Anterior cingulate cortex (tissue), 58 donors: ENCODE results near the gene FGFBP1.

Source experiments
- DNase-seq, 58 donors: peaks; one replicate each; lab custom pipeline; 2025; lab: John Stamatoyannopoulos, UW

The FGFBP1 gene

DNA sequence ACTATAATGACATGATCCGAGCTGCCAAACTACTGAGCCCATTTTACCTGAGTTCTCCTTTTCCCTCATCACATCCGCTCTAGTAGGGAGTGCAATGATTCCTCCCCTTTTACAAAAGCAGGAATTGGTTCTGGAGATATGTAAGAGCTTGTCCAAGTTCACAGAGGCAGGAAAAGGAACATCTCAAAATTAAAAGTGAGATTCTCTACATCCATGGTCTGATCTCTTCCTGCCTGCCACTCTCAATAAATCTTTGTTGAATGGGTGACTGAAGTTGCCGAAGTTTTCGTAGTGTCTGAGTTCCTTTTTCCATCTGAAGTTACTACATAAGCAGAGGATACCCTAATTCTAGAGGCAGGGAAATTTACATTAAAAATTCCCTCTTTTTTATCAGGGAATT is at the start of gene FGFBP1:
TSS of gene FGFBP1 (minus strand) at position 101 of the 400 bp plus-strand sequence. CDS start 2,108 bp downstream, outside the sequence.
- DNase-seq = no peak

DNA sequence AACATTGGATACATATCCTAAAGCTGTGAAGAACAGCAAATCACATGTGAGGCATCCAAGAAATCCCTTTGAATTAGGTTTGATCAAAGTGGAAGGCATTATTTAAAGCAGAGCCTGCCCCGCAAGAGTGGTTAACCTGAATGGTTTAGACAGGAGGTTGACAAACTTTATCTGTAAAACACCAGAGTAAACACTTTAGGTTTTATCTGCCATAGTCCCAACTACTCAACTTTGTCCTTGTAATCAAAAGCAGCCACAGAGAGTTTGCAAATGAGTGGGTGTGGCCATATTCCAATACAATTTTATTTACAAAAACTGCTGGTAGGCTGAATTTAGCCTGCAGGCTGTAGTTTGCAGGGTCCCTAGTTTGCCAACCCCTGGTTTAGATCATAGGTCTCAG is 49.7 kb upstream of the FGFBP1 start:
- no peak for DNase-seq

DNA sequence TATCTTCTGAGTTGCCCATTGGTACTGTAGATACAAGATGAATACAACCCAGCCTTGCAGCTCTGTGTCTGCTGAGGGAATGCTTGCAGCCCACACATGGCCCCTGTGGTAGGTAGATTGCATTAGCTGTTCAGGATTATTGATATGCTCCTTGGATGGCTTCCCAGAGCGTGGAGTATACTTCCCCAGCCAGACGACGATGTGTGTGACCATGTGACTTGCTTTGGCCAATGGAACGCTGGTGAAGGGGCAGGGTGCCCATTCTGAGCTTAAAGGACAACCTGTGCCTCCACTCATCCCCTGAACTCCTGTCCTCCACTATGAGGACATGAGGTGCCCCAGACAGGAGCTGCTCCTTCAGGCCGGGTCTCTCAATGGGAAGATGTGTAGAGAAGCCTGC is 48.4 kb upstream of the FGFBP1 start:
- DNase-seq = no peak

DNA sequence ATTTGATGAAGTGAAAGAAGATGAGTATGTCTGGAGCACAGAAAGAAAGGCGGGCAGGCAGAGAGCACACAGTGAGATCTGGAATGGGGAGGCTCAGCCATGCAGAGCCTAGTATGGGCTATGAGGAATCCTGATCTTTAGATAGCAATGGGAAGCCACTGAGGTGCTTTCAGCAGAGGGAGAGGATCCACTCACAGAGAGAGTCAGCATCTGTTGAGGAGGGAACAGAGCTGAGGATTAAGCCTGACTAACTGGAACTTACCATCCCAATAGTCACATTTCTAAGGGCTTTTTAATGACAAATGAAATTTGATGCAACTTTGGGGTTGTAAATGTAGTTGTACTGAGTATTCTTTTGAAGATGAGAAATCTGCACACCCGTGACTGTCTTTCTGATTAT is 45.1 kb upstream of the FGFBP1 start:
- DNase-seq = no peak

DNA sequence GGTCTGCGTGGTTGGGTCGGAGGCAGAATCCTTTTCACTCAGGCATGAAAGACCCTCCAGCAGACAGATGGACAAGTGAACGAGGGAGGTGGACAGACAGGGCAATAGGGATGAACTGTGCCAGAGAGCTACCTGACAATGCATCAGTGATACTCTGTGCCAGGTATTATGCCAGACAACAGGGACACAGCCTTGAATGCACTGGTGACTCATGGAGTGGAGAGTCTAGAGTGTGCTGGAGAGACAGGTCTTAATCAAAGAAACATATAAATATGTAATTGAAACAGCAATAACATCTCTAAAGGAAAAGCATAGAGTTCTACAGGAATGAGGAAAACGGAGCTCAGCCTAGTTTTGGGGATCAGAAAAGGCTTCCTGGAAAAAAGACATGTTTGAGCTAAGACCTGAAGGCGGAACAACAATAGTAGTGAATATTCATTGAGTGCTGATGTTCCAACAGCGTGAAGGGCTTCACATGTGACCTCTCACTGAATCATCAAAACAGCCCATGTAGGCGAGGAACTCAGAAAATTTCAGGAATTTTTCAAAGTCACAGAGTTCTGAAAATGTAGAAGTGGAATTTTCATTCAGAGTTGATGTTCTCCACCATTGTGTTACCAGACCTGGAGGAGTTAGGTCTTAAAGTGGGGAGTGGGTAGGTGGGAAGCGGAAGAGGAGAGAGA is 44.4 kb upstream of the FGFBP1 start:
- DNase-seq = no peak

DNA sequence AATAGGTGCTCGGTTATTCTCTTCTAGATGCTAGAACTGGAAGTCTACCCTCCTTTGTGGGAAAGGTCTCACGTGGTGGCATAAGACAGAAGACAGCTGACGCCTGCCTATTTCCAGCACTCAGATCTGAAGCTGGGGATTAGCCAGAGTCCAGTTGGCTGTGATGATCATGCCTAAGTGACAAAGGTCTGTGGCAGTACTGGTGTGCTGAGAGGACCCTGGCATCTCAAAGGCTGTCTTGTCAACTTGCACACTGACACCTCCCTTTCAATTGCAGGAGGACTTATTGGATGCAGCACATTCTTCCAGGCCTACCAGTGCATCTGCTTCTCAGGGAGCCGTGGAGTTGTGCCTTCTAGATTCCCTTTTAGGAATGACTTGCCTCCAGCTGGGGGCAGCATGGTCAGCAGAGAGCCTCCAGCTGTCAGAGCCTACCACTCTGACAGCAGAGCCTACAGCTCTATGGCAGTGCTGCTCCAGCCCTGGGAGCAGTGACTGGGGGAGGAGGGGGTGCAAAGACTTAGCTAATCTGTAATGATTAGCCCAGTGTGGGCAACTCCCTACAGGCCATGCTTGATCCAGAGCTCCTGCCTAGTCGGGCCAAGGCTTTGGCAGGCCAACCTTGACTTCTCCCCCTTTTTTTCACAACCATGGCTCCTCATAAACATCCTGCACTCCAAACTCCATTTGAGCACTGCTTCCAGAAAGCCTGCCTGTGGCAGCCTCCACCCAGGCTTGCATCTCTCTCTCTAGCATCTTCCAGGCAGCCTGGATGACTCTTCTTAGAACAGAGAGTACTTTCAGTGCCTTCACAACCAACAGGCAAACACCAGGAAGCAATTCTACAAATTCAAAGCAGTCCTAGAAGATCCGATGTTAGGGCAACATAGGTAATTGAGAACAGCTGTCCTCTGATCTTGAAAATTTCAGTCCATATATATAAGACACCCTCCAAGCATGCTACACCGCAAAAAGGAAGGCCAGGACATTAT is 38.2 kb upstream of the FGFBP1 start:
- DNase-seq = no peak

DNA sequence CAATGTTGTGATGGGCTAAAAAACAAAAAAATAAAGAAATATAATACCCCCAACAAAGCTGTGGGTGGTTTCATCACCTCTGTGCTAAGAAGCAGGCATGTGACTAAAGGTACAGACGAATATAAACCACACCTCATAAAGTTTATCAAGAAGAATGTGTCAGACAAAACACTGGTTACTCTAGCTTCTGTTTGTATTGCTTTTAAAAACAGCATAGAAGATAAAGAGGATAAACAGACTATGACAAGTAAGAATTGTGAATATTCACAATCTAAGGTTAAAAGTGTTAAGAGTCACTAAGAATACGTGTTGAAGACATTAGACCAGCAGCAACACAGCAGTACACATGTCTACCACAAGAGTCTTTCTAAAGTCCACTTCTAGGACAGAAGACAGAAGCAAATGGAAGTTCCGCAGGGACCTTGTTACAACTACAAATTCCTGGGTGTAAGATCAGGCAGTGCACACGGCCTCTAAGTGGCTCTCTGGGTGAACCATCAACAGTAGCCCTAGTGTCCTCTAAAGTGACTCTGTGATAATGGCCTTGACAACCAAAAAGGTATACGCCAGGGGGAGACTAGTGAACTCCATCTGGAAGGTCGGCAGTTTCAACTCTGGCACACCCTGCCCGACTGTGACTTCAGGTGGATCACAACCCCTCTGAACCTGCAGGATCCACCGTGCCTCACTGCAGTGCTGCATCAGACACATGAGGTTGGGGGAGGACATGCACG is 32.7 kb upstream of the FGFBP1 start:
- no peak for DNase-seq

DNA sequence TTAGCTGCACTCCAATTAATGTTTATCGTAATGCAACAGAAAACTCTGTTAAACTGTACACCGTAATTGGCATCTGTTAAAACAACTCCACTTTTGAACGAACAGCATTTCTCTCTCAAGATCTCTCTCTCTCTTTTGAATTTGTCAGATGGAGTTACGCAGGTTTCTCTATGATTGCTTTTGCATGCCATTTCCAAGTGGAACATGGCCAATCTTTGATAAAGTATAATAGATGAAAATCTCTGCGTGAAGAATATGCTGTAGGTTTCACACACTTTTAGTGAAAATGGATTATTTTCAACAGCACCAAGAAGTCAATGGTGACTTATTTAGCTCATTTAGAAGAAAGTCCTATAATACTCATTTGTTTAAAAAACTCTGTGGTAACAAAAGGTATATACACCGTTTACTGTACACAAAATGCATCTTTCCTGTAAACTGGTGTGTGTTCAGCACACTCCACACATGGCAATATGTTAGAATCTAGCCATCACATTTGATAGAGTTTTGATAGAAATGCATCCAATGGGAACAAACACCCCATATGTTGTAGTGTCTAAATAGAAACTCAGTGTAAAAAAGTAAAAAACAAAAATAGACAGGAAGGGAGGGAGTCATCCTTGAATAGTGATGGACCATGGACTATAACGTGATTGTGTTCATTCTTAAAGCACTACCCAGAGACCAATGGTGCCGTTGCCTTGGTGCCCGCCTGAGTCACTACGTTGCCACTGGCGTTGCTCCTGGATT is 30.2 kb upstream of the FGFBP1 start:
- DNase-seq = no peak

DNA sequence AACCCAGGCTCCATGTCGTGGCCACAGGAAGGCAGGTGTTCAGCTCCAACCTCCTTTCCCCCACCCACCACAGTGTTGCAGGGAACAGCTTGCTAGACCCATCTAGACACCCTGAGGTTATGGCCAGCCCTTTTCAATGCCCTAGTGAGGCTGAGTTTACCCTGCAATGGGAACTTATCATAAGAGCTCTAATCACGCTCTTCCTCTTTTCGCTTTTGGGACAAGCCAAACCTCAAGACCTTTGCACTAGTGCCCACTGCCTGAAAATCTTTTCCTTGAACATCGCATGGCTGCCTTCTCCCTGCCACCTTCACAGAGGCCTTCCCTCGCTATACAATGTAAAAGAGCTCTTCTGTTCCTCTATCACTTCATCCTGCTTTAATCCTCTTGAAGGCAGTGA is 26.8 kb upstream of the FGFBP1 start:
- DNase-seq = no peak

DNA sequence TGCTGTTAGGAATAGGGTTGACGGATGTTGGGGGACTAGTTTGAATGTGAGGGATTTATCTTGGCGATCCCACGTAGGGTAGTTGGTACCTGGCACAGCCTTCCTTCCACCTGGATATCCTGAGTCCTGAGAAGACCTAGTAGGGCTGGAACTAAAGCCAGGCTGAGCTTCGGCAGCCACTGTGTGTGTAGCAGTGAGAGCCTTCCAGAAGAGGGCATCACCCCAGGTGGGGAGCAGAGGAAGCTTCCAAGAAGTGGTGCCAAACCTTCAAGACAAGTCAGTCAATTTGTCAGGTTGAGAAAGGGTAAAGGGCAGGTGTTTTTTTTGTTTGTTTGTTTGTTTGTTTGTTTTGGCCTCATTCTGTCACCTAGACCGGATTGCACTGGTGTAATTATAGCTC is 25.6 kb upstream of the FGFBP1 start:
- DNase-seq = no peak

DNA sequence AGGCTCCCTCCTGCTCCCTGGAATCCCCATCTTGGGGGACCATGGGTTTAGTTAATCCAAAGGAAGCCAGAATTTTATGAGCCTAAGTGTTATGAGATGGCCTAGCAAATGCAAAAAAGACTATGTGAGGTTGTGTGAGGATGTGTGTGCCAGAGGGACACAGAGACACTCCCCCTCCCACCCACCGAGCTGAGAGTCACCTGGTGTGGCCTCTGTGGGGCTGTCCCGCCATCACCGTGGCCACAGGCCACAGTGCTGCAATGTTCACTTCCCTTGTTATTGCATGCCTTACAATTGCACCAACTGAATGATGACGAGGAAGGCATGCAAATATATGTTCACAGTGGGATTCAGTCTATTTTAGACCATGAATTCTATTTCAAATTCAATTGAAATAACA is 25.0 kb upstream of the FGFBP1 start:
- DNase-seq = no peak

DNA sequence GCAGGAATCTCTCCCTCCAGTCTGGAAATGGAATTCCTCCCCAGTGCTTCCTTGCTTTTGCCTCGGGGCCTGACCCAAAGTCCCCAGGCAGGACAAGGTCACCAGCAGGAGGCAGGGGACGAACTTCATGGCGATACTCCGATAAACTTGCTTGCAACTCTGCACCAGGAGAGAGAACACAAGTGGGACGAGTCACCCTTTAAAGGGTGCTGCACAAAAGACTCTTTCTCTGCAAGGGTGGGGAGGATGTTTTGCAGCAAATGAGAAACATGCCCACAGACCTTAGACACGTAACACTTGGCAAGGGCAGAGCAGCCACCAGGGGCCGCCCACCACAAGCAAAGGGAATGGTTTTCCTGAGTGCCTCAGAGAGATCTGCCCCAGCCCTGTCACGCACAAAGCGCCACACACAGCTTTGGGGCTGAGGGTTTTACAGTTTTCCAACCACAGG is 24.5 kb upstream of the FGFBP1 start, which contains the start of gene FGFBP2:
TSS of gene FGFBP2 (minus strand) at position 175 of the 451 bp plus-strand sequence. CDS start at position 129, 46 bp downstream.
- DNase-seq = peak in 4 of 58 donors; percentile 2 to 8 (median 3)

DNA sequence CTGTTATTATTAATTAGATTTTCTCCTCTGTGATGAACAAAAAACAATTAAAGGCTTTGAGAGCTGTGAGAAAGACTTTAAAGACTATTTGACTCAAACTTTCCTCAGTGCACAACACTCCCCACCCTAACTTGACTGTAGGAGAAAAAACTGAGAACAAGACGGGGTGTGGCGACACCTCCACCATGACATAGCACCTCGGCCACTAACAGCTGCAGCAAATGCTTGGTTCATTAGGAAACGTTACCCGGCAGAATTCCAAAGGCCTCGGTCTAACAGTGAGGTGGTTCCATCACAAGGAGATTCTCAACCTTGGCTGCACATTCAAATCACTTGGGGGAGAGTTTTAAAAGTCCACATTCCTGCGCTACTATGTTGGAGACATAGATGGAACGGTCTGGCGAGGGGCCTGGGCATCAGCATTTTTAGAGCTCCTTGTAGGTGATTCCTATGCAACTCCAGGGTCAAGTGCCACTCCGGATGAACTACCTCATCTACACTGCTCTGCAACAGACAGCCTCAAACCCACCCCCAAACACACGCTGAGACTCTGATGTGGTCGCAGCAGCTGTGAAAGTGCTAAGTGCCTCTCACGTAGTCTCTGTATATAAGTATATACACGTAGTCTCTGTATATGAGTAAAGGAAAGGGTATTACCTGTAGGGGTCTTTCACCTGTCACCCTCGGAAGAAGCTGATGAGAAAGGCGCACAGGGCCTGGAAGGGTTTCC is 23.4 kb upstream of the FGFBP1 start:
- DNase-seq = no peak

DNA sequence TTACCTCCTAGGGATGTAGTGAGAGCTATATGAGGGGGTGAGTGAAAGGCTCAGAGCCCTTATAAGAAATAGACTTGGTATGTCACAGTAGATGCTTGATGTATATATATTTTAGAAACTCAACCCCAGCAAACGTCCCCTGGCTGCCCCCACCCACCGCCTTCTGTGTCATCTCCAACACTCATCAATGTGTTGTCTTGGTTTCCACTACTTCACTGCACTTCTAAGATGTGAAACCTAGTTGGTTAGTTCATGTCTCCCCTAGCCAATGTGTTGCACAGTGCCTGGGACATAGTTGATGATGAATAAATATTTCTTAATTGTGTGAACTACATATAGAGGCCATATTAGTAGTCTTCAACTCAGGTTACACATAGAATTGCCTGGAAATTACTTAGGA is 20.0 kb upstream of the FGFBP1 start:
- DNase-seq = no peak

DNA sequence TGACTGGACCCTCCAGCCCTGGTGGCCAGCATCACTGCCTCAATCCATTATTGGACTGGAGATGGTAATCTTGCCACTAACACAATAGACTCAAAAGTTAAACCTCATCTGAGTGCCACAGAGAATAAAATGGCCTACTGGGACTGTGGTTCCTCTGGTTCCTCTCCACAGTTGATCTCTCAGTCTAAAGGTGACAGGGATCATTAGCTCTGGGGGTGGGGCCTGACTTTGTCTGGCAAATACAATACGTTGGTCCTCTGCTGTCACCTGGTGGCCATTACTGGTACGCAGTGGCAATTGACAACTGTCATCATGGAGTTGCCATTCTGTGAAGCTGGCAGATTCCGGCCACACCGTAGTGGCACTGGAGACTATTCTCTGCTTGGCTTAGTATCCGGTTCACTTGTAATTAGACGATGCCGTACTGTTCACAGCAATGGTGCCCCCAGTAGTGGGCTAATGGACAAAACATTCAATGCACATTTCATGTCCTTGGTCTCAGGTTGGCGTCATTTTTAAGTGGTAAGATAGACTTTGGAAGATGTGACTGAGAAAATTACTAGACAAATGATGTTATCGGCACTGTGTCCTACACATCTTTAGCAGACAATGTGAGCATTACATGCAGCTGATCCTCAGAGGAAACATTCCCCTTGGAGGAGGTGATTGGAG is 17.8 kb upstream of the FGFBP1 start:
- peak in 39 of 58 donors; percentile 2 to 70 (median 17) for DNase-seq

DNA sequence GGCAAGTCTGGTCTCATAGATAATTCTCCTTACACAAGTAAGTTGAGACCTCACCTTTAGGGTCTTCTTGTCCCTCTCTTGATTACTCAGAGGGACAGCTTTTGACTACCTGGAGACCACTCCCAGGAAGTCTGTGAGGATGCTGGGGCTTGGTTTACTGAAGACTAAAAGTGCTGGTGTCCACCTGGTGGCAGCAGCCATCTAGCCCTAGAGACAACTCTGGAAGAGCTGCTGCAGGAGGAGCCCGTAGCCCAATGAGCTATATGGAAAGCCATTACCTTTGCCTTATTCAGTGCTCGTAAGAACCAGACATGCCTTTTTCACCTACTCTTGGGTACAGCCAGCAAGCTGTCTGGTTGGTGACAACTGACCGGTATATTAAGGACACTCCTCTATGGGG is 17.1 kb upstream of the FGFBP1 start:
- DNase-seq = no peak

DNA sequence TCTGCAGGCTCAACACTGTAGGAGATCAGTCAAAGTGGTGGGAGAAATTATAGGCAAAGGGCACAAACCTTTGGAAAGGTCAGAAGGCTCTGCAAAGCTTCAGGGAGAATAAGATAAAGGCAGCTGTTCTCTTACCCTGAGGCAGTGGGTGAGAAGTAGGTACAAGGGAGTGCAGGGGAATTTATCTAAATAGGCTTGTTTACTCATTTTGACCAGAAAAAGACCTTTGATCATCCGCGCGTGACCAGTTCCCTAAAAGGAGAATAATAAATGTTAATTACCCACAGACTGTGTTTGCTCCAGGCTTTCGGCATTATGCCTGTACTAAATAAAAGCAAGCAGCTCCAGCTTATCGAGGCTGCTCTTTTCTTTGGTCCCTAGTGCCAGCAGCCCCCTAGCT is 15.1 kb upstream of the FGFBP1 start:
- no peak for DNase-seq

DNA sequence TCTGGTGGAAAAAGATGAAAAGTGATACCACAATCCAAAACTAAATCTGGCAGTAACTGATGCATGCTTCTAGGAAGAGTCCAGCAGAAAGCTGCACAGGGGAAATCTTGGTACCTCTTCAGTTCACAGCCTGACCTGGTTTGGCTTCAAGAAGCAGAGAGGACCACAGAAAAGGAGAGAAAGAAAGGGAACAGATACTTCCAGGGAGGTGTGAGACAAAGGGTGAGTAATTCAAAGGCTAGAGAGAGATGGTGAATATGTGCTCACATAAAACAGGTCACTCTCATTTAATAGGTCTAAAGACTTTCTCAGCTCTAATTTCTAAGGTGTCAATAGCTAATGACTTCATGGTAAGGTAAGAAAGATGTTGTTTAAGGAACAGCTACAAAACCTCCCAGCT is 13.2 kb upstream of the FGFBP1 start:
- DNase-seq = no peak

DNA sequence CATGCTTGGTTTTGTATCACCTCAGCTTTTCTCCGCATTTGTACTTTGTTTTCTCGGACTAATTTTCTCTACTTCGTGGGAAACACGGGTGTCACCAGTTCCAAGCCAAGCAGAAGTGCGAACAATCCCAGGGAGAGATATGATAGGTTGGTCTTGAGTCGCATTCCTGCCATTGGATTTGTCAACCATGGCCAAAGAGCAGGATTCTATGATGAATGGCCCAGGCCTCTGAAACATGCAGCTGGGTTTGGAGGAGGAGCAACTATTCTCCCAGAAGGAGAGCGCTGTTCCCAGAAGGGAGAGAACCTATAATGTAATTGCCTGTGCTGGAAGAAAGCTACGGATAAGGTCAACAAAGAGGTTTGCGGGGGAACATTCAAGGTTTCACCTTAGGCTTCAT is 10.3 kb upstream of the FGFBP1 start:
- no peak for DNase-seq
